ENCODE data around the gene PKP4.
A peak's percentile ranks its signal among the peaks of the same experiment; 100 is the strongest.

PKP4 gene

GRCh38 chr2:158718851-158719250 is 262.1 kb downstream of the PKP4 start:
- H3K4me3 ChIP-seq (ENCODE audit: low read depth, low read length): no peak overlapping the region
- TF ChIP-seq CTCF (IDR thresholded peaks at IDR 0.05; ENCODE audit: low read depth, low read length): no peak

- no peak for TF ChIP-seq CTCF (IDR thresholded peaks at IDR 0.05; ENCODE audit: low read depth, low read length)
- H3K4me3 ChIP-seq (ENCODE audit: low read depth, low read length): no peak overlapping the region
Observed at GRCh38 chr2:158719403-158719802, 262.7 kb downstream of the PKP4 start.

- TF ChIP-seq CTCF (IDR thresholded peaks at IDR 0.05; ENCODE audit: low read depth, low read length): no peak
Observed at GRCh38 chr2:158722266-158723105, 265.7 kb downstream of the PKP4 start.

GRCh38 chr2:158723181-158723838 is 266.6 kb downstream of the PKP4 start:
- no peak overlapping the region for H3K4me3 ChIP-seq (ENCODE audit: low read depth, low read length)
- no peak for TF ChIP-seq CTCF (IDR thresholded peaks at IDR 0.05; ENCODE audit: low read depth, low read length)

More at GRCh38 chr2:158722266-158723105, 265.7 kb downstream of the PKP4 start:
- H3K4me3 ChIP-seq (ENCODE audit: low read depth, low read length): no peak overlapping the region

- no peak overlapping the region for H3K4me3 ChIP-seq (ENCODE audit: low read depth, low read length)
- TF ChIP-seq CTCF (IDR thresholded peaks at IDR 0.05; ENCODE audit: low read depth, low read length): peak; percentile 23; the same call in 1 of the 2 replicates
Observed at GRCh38 chr2:158723921-158724802, 267.4 kb downstream of the PKP4 start.

GRCh38 chr2:158724803-158725381 is 268.1 kb downstream of the PKP4 start:
- H3K4me3 ChIP-seq (ENCODE audit: low read depth, low read length): no peak overlapping the region
- no peak for TF ChIP-seq CTCF (IDR thresholded peaks at IDR 0.05; ENCODE audit: low read depth, low read length)
